Measurements from ENCODE around the gene CLCF1.
A peak's percentile ranks its signal among the peaks of the same experiment; 100 is the strongest.

The CLCF1 gene

GRCh38 chr11:67364169-67364568, 9.2 kb downstream of the CLCF1 start:
- DNase-seq (ENCODE audit: low read depth), result no peak
- no peak overlapping the region for H3K4me3 ChIP-seq (ENCODE audit: control insufficient read depth, low read depth, low read length)
- no peak for TF ChIP-seq CTCF (conservative IDR thresholded peaks at IDR 0.05; ENCODE audit: control insufficient read depth, insufficient read depth, low read depth, low read length)

- H3K4me3 ChIP-seq (ENCODE audit: control insufficient read depth, low read depth, low read length), result no peak overlapping the region
- DNase-seq (ENCODE audit: low read depth), result peak; percentile 50
- no peak for TF ChIP-seq CTCF (conservative IDR thresholded peaks at IDR 0.05; ENCODE audit: control insufficient read depth, insufficient read depth, low read depth, low read length)
Measured at GRCh38 chr11:67357831-67358670, 15.3 kb downstream of the CLCF1 start.

GRCh38 chr11:67356864-67357561, 16.4 kb downstream of the CLCF1 start:
- no peak overlapping the region for H3K4me3 ChIP-seq (ENCODE audit: control insufficient read depth, low read depth, low read length)
- peak; percentile 98 for TF ChIP-seq CTCF (conservative IDR thresholded peaks at IDR 0.05; ENCODE audit: control insufficient read depth, insufficient read depth, low read depth, low read length)
- peak; percentile 79 for DNase-seq (ENCODE audit: low read depth)

- TF ChIP-seq CTCF (conservative IDR thresholded peaks at IDR 0.05; ENCODE audit: control insufficient read depth, insufficient read depth, low read depth, low read length), result no peak
- H3K4me3 ChIP-seq (ENCODE audit: control insufficient read depth, low read depth, low read length), result no peak overlapping the region
- no peak for DNase-seq (ENCODE audit: low read depth)
Measured at GRCh38 chr11:67356387-67356863, 17.0 kb downstream of the CLCF1 start.

- H3K4me3 ChIP-seq (ENCODE audit: control insufficient read depth, low read depth, low read length), result no peak overlapping the region
- no peak for DNase-seq (ENCODE audit: low read depth)
Measured at GRCh38 chr11:67355794-67356386, 17.5 kb downstream of the CLCF1 start.

More at GRCh38 chr11:67355794-67356386, 17.5 kb downstream of the CLCF1 start:
- TF ChIP-seq CTCF (conservative IDR thresholded peaks at IDR 0.05; ENCODE audit: control insufficient read depth, insufficient read depth, low read depth, low read length), result no peak

All from fibroblast of mammary gland (primary cell).